Stimulated activated CD4-positive, alpha-beta T cell treated with anti-CD3 and anti-CD28 coated beads, TNF-alpha, amount 100 ng/mL, for 4 hours (primary cell): ENCODE data around the gene OR1F1.
"Not testable (repeated sequence)": the region's sequence is repeated elsewhere in the genome, so short reads cannot be mapped to it uniquely, and the experiment has no call there.

Experiments
- DNase-seq, 3 experiments: peaks; one replicate each; pipeline ENCODE4 v3.0.0-alpha.2; 2020; ENCODE audit warnings: low read depth in 3 of 3

The OR1F1 gene

GRCh38 chr16:3187798-3188674 is at the start of gene OR1F1:
OR1F1 (plus strand) TSS chr16:3188204.
- DNase-seq: no peak

- no peak for DNase-seq
Measured at GRCh38 chr16:3138342-3138741, 49.7 kb upstream of the OR1F1 start.

GRCh38 chr16:3138823-3139426 is 49.1 kb upstream of the OR1F1 start:
- DNase-seq: no peak

GRCh38 chr16:3139561-3139960 is 48.4 kb upstream of the OR1F1 start:
- DNase-seq: not testable (repeated sequence)

- no peak for DNase-seq
Measured at GRCh38 chr16:3140603-3141427, 47.2 kb upstream of the OR1F1 start.

- no peak for DNase-seq
Measured at GRCh38 chr16:3141781-3142311, 46.2 kb upstream of the OR1F1 start.

GRCh38 chr16:3142327-3142726 is 45.7 kb upstream of the OR1F1 start:
- DNase-seq: no peak

GRCh38 chr16:3142770-3143169 is 45.2 kb upstream of the OR1F1 start:
- no peak for DNase-seq

- no peak for DNase-seq
Measured at GRCh38 chr16:3143189-3143588, 44.8 kb upstream of the OR1F1 start.

- no peak for DNase-seq
Measured at GRCh38 chr16:3143598-3144320, 44.2 kb upstream of the OR1F1 start.

- no peak for DNase-seq
Measured at GRCh38 chr16:3144321-3144983, 43.6 kb upstream of the OR1F1 start.

- DNase-seq: no peak
Measured at GRCh38 chr16:3145151-3145550, 42.9 kb upstream of the OR1F1 start.

GRCh38 chr16:3145660-3146059 is 42.3 kb upstream of the OR1F1 start:
- DNase-seq: no peak

GRCh38 chr16:3147046-3147756 is 40.8 kb upstream of the OR1F1 start:
- DNase-seq: no peak

- no peak for DNase-seq
Measured at GRCh38 chr16:3147757-3148104, 40.3 kb upstream of the OR1F1 start.

- DNase-seq: no peak
Measured at GRCh38 chr16:3148256-3149192, 39.5 kb upstream of the OR1F1 start.

GRCh38 chr16:3149193-3149530 is 38.8 kb upstream of the OR1F1 start:
- DNase-seq: no peak

GRCh38 chr16:3149630-3150345 is 38.2 kb upstream of the OR1F1 start:
- no peak for DNase-seq
